ENCODE data around the gene BCL11B. TPM values are rescaled to one million over a fixed set of nuclear protein-coding genes. Genes with fewer than 3 reads are reported as not detected.

BCL11B gene
- total RNA-seq (2014; rRNA removed; shearing (Covaris generic)), result 0.02 TPM in 2 replicates

GRCh38 chr14:99271951-99272631 is at the start of gene BCL11B:
TSS of gene BCL11B (minus strand) at chr14:99272197. CDS start at chr14:99271218, 979 bp downstream.
- peak; percentile 72 for DNase-seq (ENCODE audit: low spot score)

GRCh38 chr14:99321236-99321925 is 49.4 kb upstream of the BCL11B start:
- no peak for DNase-seq (ENCODE audit: low spot score)

DNA sequence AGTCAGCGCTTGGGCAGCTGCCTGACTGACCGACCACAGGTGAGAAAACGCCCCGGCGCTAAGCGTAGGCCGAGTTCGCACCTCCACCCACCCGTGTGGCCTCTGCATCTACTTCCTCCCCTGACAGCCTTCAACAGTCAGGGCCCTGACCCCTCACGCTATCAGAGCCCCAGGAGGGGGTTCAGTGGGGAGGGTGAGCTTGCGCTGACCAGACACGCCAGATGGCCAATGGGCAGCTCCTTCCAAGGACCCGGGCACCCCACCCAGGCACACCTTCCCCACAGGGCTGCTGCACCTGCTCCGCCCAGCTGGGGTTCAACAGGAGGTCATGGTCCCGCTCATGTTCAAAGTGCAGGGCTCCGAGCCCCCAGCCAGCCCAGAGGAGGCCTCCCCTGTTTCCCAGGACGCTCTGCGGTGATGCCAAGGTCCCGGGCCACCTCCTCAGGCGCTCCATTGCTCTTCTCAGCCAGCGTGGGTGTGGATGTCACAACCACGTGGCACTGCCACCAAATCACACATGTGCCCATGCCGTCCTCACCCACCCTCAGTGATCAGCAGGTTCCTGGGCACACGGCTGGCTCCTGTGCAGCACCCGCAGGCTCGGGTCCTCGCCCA is 48.7 kb upstream of the BCL11B start:
- no peak for DNase-seq (ENCODE audit: low spot score)

GRCh38 chr14:99320105-99320572 is 48.1 kb upstream of the BCL11B start:
- DNase-seq (ENCODE audit: low spot score), result peak; percentile 41

GRCh38 chr14:99318959-99319295 is 46.9 kb upstream of the BCL11B start:
- DNase-seq (ENCODE audit: low spot score), result no peak

GRCh38 chr14:99318091-99318958 is 46.3 kb upstream of the BCL11B start:
- DNase-seq (ENCODE audit: low spot score), result no peak

DNA sequence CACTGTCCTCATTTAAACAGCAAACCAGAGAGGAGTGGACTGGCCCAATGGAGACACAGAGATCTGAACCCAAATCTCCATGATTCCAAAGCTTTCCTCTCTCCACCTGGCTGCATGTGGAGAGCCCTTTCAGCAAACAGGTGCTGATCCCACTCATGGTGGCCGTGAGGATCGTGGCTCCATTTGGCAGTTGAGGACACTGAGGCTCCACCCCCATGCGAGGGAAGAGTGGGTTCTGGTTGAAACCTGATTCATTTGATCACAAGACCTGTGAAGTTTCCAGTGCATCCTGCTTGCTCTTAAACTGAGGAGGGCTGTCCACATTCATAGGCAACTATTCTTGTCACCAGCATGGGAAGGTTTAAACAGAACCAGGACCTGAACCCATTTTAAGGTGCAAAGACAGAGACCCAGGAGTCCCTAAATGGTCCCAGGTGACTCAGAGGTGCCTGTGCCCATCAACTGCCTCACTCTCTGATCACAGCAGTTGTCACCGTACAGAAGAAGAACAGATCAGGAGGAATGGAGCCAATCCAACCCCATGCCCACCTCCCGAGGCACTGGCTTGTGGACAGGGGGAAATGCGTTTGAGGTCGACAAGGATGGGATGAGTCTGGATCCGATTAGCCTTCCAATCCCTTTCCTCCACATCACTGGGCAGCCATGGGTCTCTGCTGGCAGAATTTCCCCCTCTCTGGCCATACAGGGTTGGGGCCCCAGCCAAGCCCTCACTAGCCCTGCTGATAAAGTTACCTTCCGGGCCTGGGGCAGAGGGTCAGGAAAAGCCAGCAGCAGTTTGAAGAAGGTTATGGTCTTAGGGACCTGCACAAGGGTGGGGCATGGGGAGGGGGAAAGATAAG is 45.5 kb upstream of the BCL11B start:
- no peak for DNase-seq (ENCODE audit: low spot score)

- no peak for DNase-seq (ENCODE audit: low spot score)
These were observed 44.5 kb upstream of the BCL11B start for GRCh38 chr14:99316281-99317163.

DNA sequence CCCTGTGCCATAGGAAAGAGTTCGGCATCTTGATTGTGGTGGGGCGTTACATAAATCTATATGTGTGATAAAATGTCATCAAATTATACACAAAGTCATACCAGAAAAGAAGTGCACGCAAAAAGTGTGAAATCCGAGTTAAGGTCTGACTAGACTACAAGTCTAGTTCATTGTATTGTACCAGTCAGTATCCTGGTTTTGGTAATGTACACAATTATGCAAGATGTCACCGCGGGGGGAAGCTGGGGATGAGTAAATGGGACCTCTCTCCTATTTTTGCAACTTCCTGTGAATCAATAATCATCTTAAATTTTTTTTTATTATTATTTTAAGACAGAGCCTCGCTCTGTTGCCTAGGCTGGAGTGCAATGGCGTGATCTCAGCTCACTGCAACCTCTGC is 43.2 kb upstream of the BCL11B start:
- no peak for DNase-seq (ENCODE audit: low spot score)

DNA sequence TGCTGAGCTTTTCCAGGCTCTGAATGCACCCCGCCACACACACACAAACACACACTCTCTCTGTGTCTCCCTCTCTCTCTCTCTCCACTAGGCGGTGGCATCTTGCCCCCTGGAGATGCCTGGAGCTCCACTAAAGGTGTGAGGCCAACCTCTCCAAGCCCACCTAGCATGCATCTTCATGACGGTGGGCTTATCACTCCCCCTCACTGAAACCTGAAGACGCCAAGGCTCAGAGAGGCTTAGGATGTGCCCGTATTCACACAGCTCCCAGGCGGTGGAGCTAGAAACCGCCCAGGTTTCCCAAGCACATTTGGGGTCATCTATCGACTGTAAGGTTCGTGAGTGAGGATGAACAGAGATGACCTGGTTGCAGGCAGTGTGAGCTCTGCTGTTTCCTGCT is 42.6 kb upstream of the BCL11B start:
- no peak for DNase-seq (ENCODE audit: low spot score)

GRCh38 chr14:99313234-99313633 is 41.2 kb upstream of the BCL11B start:
- no peak for DNase-seq (ENCODE audit: low spot score)

DNA sequence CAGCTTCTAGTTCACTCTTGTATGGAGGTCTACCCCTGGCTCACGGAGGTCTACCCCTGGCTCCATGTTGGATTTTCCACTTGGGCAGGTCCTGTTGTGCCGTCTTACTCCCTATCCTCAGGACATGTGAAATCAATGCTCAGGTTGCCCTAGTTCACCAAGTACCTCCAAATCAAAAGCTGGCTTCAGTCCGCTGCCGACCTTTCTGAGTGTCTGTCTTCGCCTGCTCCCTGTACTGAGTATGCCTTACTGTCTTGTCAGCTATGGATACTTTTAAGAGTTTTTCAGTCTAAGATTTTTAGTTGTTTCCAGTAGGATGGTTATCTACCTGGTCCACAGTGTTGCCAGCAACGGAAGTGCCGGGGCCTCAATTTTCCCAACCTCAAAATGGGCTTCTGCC is 40.1 kb upstream of the BCL11B start:
- no peak for DNase-seq (ENCODE audit: low spot score)

GRCh38 chr14:99309220-99309766 is 37.3 kb upstream of the BCL11B start:
- no peak for DNase-seq (ENCODE audit: low spot score)

- no peak for DNase-seq (ENCODE audit: low spot score)
These were observed 32.2 kb upstream of the BCL11B start for GRCh38 chr14:99304208-99304607.

GRCh38 chr14:99300190-99300589 is 28.2 kb upstream of the BCL11B start:
- DNase-seq (ENCODE audit: low spot score), result no peak

GRCh38 chr14:99296517-99296916 is 24.5 kb upstream of the BCL11B start:
- no peak for DNase-seq (ENCODE audit: low spot score)

DNA sequence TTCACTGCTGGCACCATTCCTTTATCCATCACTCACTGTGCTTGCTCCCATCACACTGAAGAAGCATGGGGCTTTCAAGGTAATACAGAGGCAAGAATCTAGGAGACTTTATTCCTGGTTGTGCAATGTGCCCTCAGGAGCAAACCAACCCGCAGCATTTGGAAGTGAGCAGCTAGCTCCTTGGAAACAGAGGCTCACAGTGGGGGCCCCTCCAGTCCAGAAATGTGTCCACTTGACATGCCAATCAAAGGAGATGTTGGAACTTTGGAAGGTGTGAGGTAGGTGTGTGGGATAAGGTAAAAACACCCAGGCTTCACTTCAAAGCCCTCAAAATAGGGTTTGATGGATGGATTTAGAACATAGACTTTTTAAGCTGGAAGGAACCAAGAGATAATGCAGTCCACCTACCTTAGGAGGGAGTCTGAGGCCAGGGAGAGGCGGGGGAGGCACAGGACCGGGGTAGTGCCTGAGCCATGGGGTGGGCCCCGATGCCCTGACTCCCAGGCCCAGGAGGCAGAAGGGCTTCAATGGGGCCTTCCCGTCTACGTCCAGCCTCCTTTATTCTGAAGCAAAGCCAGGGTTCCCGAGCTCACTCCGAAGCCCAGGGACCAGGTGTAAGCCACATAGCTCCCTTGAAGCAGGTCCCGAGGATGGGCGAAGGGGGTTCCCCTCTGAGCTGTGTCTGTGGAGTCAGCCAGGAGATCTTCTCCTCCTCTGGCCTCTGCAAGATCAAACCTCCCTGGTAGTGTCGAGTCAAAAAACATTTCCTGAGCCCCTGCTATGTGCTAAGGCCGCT is 17.6 kb upstream of the BCL11B start:
- DNase-seq (ENCODE audit: low spot score), result no peak

DNA sequence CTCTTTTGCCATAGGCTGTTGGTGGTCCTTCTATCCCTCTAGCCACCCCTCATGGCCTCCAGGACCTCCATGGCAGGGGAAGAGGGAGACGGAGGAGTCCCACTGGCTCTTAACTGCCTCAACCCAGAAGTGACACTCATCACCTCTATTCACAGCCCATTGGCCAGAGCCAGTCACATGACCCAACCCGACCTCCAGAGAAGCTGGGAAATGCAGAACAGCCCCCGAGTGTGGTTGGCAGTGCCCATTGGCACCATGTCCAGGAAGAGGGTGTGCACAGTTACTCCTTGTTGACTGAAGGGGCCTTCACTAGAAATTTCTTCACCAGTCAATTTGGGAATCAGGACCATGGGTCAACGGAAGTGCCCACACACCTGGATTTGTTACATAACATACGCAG is 17.0 kb upstream of the BCL11B start:
- DNase-seq (ENCODE audit: low spot score), result no peak
